NCI-H1694 treated with DMSO at 0.1 percent for 48 hours (cell line): Measurements from ENCODE around the gene OSBPL9.
"Not testable (repeated sequence)": the region's sequence is repeated elsewhere in the genome, so short reads cannot be mapped to it uniquely, and the experiment has no call there.

Experiments used
- DNase-seq: peaks from one replicate; lab custom pipeline; 2025; lab: John Stamatoyannopoulos, UW

OSBPL9 gene

DNA sequence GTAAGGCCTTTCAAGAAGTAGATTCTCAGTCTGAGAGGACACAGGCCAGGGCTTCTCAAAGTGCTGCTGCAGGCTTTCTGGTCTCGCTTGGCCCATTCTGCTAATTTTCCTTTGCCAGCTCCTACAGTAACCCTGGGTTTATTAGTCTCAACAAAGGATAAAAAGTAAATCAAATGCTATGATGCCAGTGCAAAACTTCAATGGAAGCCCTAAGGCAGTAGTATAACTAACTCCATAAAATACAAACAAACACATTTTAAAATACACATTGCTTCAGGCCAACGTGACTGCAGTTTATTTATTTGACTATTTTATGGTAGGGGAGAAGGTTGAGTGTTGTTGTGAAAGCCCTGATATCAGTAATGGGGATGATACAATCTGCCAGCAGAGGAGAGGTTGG is 172.0 kb downstream of the OSBPL9 start:
- no peak for DNase-seq

DNA sequence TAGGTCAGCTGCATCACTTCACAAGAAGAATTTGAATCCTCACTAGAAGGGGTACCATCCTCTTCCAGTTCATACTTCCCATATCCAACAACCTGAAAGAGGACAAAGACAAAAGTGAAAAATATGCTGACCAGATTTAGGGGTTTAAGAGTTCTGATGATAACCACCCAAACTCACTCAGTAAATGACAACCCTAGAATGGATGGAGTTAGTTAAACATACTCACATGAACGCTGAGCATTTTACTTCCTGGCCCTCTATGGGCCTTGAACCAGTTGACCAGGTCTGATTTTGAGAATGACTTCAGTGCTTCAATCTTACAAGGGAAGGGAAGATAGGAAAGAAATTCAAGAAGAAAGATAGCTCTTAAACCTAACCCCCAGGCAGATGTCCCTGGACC is 172.4 kb downstream of the OSBPL9 start:
- DNase-seq = no peak

- DNase-seq = no peak
Observed at GRCh38 chr1:51790385-51790784, 173.5 kb downstream of the OSBPL9 start.

GRCh38 chr1:51791888-51792287 is 175.0 kb downstream of the OSBPL9 start:
- no peak for DNase-seq

DNA sequence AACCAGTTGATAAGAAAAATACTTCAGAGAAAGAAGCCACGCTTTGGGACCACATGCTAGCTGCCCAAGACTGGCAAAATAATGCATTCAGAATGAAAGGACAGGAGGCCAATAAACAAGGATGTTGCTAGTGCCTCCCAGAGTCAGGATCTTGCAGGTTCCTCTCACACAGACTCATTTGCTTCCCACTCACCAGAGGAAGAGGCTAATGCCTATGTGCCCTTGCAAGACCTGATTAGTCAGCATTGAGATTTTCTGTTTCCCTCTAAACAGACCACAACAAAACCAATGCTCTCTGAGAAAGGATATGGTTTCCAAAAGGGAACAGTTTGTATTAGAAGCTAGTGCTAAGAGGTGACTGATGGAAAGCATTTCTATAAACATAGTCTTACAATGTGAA is 176.0 kb downstream of the OSBPL9 start:
- no peak for DNase-seq

- no peak for DNase-seq
Observed at GRCh38 chr1:51794260-51794659, 177.4 kb downstream of the OSBPL9 start.

- no peak for DNase-seq
Observed at GRCh38 chr1:51794868-51795267, 178.0 kb downstream of the OSBPL9 start.

GRCh38 chr1:51799372-51799771 is 182.5 kb downstream of the OSBPL9 start:
- no peak for DNase-seq

GRCh38 chr1:51814513-51814912 is 197.6 kb downstream of the OSBPL9 start:
- DNase-seq = no peak

GRCh38 chr1:51818487-51818886 is 201.6 kb downstream of the OSBPL9 start:
- DNase-seq = no peak

DNA sequence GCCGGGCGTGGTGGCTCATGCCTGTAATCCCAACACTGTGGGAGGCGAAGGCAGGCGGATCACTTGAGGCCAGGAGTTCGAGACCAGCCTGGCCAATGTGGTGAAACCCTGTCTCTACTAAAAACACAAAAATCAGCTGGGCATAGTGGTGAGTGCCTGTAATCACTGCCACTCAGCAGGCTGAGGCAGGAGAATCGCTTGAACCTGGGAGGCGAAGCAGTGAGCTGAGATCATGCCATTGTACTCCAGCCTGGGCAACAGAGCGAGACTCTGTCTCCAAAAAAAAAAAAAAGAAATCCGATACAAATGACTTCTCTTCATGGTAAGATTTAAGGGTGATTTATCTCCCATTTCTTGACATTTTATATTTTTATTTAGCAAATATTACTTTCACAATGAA is 202.1 kb downstream of the OSBPL9 start:
- DNase-seq = not testable (repeated sequence)

- no peak for DNase-seq
Observed at GRCh38 chr1:51819810-51820209, 202.9 kb downstream of the OSBPL9 start.

- no peak for DNase-seq
Observed at GRCh38 chr1:51829058-51829457, 212.2 kb downstream of the OSBPL9 start.

- no peak for DNase-seq
Observed at GRCh38 chr1:51833700-51834099, 216.8 kb downstream of the OSBPL9 start.

DNA sequence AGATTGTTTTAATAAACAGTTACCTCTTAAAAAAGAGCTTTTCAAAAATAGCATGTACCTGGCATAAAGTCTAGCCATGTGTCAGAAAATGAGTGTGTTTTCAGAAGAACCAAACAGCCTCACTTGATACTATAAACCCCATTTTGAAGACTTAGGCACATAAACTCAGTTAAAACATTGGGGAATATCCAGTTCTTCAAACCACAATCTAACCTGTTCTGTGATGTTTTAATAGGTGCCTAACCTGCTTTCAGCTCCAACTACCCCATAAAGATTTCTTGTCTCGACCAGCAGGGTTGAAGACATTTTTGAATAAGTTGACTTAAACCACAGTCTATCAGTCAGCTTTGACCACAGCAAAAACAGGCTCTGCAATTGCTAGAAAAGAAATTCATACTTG is 220.4 kb downstream of the OSBPL9 start:
- DNase-seq = no peak
